B cell (primary cell): ENCODE results near the gene TRIM41.

Experiments used
- CTCF ChIP-seq: fragments of 200-600 bp; IDR thresholded peaks from one replicate; pipeline ENCODE4 v1.8.0; 2022; ENCODE audit warnings: antibody characterized with exemption, mild to moderate bottlenecking
- EZH2 ChIP-seq: IDR thresholded peaks from 2 replicates; pipeline ENCODE4 v1.6.1; 2012; ENCODE audit warnings: borderline replicate concordance, low read depth, mild to moderate bottlenecking, moderate library complexity, low read length; ENCODE audit not compliant: insufficient read depth, poor library complexity, severe bottlenecking

- no peak for TF ChIP-seq CTCF
- no peak for TF ChIP-seq EZH2
Observed at GRCh38 chr5:181242031-181242451, 19.0 kb downstream of the TRIM41 start.
